Testis (tissue), 5 donors: Measurements from ENCODE around the gene SNRPD1. TPM values are rescaled to one million over a fixed set of nuclear protein-coding genes. Genes with fewer than 3 reads are reported as not detected.
"Not testable (repeated sequence)": the region's sequence is repeated elsewhere in the genome, so short reads cannot be mapped to it uniquely, and the experiment has no call there.

Source experiments
- DNase-seq: peaks from one replicate; pipeline ENCODE4 v3.0.0-alpha.2; 2019
- H3K27ac ChIP-seq, 2 donors: fragments of 200-600 bp; sonication (generic); one replicate each; pipeline ENCODE4 v1.5.1; 2019
- H3K27me3 ChIP-seq: fragments of 200-600 bp; sonication (generic); one replicate; pipeline ENCODE4 v1.5.1; 2019
- H3K36me3 ChIP-seq: fragments of 200-600 bp; sonication (generic); one replicate; pipeline ENCODE4 v1.5.1; 2017; ENCODE audit warnings: low read depth; ENCODE audit errors: missing control alignments
- H3K4me1 ChIP-seq: fragments of 200-600 bp; sonication (generic); one replicate; pipeline ENCODE4 v1.5.1; 2019
- H3K4me3 ChIP-seq, 2 donors: fragments of 200-600 bp; sonication (generic); one replicate each; pipeline ENCODE4 v1.5.1; 2017 to 2019
- H3K9me3 ChIP-seq: fragments of 200-600 bp; sonication (generic); one replicate; pipeline ENCODE4 v1.5.1; 2017
- POLR2A ChIP-seq: fragments of 450-650 bp; IDR thresholded peaks from one replicate; pipeline ENCODE4 v1.6.1; 2017; ENCODE audit warnings: antibody characterized with exemption, mild to moderate bottlenecking, moderate library complexity
- WGBS, 2 donors: methylation state at CpG; one replicate each; pipeline ENCODE4 v1.1.5; 2018; 5-methylcytosine and 5-hydroxymethylcytosine counted together
- intact Hi-C: fragments of 100-400 bp; cut with DNase I; formaldehyde crosslinking; loops from one replicate; pipeline ENCODE4 v1.15.1; 2023; ENCODE audit warnings: low total_unique reads
- long read RNA-seq, 2 donors: transcript quantifications; one replicate each; lab custom pipeline, GENCODE V29; 2026
- polyA plus RNA-seq: library from polyadenylated mRNA; stranded (reverse); fragments of 350-450 nt; fragmentation: Illumina TruSeq; extraction: RNeasy Lipid Tissue Mini Kit (QIAGEN cat#74804); gene quantifications from one replicate; pipeline ENCODE4 v1.2.3, GENCODE V29; 2014; ENCODE audit warnings: low read depth, low replicate concordance; ENCODE audit not compliant: insufficient read depth
- total RNA-seq, 2 donors: library from RNA; depleted of rRNA; stranded (reverse); fragments of >200 nt; gene quantifications; one replicate each; pipeline ENCODE4 v1.2.3, GENCODE V29; 2016
- TF ChIP-seq, protein P1 (sequence below), 3 experiments: fragments of 450-650 bp in 2 of 3; fragments of 200-600 bp in 1 of 3; sonication (generic) in 1 of 3; IDR thresholded peaks; one replicate each; pipeline ENCODE4 v1.5.1; 2016 to 2019; ENCODE audit warnings: antibody characterized with exemption in 3 of 3, mild to moderate bottlenecking in 2 of 3, moderate library complexity in 1 of 3

SNRPD1 gene
- total RNA-seq (10 to 100 TPM; 12.4 to 18.0 TPM), polyA plus RNA-seq (101 TPM)
- long read RNA-seq, donor 1, full-length matches to known transcripts = 128 of 143 reads
- long read RNA-seq, donor 1, partial matches to known transcripts = 15 of 143 reads
- long read RNA-seq, donor 1, other reads (novel, unspliced or antisense) = 0 of 143 reads
- long read RNA-seq, donor 2, full-length matches to known transcripts = 92 of 109 reads
- long read RNA-seq, donor 2, partial matches to known transcripts = 17 of 109 reads
- long read RNA-seq, donor 2, other reads (novel, unspliced or antisense) = 0 of 109 reads

DNA sequence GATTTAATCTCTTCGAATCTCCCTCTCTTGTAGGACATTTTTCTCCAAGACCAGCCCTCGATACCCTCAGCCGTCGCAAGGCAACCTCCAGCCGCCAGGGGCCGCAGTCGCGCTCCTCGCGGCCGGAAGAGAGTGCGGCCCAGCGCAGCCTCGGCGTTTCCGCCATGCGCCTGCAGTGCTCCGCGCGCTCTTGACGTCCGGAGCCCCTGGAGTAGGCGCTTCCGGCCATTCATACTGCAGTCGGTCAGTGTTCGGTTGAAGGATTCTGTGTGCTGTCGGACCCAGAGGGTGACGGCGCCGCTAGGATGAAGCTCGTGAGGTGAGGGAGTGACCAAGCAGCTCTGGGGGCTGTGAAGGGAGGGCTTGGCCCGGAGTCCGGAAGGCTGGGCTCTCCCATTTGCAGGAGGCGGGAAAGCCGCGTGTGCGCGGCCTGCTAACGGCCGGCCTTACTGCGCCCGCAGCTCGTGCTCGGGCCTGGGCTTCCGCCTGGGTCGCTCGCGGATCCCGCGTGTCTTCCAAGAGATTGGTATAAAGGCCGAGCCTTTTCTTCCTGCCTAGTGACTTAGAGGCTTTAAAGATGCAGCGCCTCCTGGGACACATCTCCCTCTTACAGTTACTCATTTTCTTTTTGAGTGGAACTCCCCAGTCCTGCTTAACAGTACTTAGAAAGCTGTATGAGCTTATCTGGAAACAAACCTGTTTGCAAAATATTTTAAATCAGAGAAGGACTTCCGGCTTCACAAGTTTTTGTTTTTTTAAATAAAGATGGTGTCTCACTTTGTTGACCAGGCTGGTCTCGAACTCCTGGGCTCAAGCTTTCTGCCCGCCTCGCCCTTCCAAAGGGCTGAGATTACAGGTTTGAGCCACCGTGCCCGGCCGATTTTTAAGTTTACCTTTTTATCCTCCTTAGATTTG lies at the start of gene SNRPD1:
TSS of gene SNRPD1 (plus strand) at position 190 of the 915 bp plus-strand sequence. CDS start at position 306, 116 bp downstream.
- DNase-seq = peak; percentile 90
- intact Hi-C loops = no loop called here
- TF ChIP-seq POLR2A = no peak
- TF ChIP-seq, protein P1, sequence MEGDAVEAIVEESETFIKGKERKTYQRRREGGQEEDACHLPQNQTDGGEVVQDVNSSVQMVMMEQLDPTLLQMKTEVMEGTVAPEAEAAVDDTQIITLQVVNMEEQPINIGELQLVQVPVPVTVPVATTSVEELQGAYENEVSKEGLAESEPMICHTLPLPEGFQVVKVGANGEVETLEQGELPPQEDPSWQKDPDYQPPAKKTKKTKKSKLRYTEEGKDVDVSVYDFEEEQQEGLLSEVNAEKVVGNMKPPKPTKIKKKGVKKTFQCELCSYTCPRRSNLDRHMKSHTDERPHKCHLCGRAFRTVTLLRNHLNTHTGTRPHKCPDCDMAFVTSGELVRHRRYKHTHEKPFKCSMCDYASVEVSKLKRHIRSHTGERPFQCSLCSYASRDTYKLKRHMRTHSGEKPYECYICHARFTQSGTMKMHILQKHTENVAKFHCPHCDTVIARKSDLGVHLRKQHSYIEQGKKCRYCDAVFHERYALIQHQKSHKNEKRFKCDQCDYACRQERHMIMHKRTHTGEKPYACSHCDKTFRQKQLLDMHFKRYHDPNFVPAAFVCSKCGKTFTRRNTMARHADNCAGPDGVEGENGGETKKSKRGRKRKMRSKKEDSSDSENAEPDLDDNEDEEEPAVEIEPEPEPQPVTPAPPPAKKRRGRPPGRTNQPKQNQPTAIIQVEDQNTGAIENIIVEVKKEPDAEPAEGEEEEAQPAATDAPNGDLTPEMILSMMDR (IDR thresholded peaks at IDR 0.05) = peak; percentile 92 to 98 (median 93)
- H3K27ac ChIP-seq = peak within 1 kb of the TSS; percentile 49 to 77
- no peaks in the 10 kb centered on the region for H3K36me3 ChIP-seq
- no peaks in the 10 kb centered on the region for H3K9me3 ChIP-seq
- 0% methylated on average over 24 to 59 of the region's 59 CpGs for WGBS, 2 donors
- H3K4me1 ChIP-seq = peaks cover 6% of the 10 kb centered on the region
- H3K27me3 ChIP-seq = no peaks in the 10 kb centered on the region
- H3K4me3 ChIP-seq = peak within 1 kb of the TSS; percentile 64 to 87

DNA sequence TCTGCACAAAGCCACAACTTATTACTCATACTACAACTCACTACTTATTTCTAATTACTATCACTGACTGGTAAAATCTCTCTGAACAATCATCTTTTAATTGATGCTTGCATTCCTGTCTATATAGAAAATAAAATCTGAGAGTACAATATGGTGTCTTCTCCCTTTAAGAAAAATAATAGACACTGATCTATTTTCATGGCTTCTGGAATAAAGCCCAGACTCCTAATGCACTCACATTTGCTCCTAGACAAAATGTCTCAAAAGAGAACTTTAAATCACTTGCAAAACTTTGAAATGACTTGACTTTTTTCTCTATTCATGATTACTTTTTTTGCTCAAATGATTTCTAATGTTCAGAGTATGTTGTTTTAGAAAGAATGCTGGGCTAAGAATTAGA lies 40.3 kb upstream of the SNRPD1 start:
- no peaks in the 10 kb centered on the region for H3K36me3 ChIP-seq

DNA sequence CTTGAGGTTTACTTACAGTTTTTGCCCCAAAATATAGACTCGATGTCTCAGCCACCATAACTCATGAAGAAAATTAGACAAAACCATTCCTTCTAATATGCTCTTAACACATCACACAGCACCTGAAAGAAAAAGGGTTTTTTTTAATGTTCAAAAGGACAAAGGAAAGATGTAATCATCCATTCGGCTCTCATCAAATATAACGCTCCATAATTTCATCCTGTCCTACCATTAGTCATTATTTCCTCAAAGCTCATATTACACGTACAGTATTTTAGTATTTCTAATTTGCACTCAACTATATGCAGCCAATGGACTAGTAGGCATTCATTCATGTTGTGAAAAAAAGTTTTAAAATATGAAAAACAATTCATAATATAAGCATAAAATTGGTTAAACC lies 36.5 kb upstream of the SNRPD1 start:
- H3K27me3 ChIP-seq = no peaks in the 10 kb centered on the region
- no peak overlapping the region for H3K4me3 ChIP-seq
- no peaks in the 10 kb centered on the region for H3K4me1 ChIP-seq
- TF ChIP-seq, protein P1 (IDR thresholded peaks at IDR 0.05) = no peak
- no peak for TF ChIP-seq POLR2A
- H3K36me3 ChIP-seq = no peaks in the 10 kb centered on the region
- no peak overlapping the region for H3K27ac ChIP-seq
- DNase-seq = no peak
- WGBS, 2 donors = 90 to 95% methylated on average over 4 of the region's 4 CpGs
- intact Hi-C loops = no loop called here
- no peaks in the 10 kb centered on the region for H3K9me3 ChIP-seq

More for the DNA sequence above, 40.3 kb upstream of the SNRPD1 start:
- Histone ChIP-seq H3K4me3 (no peak overlapping the region), H3K9me3 (no peaks in the 10 kb centered on the region), H3K4me1 (no peaks in the 10 kb centered on the region), H3K27ac (no peak overlapping the region), H3K27me3 (no peaks in the 10 kb centered on the region)
- DNase-seq = no peak
- intact Hi-C loops = no loop called here
- no peak for TF ChIP-seq POLR2A
- TF ChIP-seq, protein P1 (IDR thresholded peaks at IDR 0.05) = no peak

DNA sequence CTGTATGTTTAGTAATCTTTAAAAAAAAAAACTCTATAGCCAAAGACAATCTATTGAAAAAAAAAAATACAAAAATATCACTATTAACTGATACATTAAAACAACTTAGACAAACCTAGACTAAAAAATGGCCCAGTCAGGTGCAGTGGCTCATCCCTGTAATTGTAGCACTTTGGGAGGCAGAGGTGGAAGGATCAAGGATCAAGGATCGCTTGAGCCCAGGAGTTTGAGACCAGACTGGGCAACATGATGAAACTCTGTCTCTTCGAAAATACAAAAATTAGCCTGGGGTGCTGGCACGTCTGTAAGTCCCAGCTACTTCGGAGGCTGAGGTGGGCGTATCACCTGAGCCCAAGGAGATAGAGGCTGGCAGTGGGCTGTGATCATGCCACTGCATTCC lies 27.7 kb upstream of the SNRPD1 start:
- Histone ChIP-seq H3K4me3 (no peak overlapping the region), H3K4me1 (no peaks in the 10 kb centered on the region), H3K27me3 (no peaks in the 10 kb centered on the region), H3K9me3 (no peaks in the 10 kb centered on the region), H3K27ac (no peak overlapping the region), H3K36me3 (no peaks in the 10 kb centered on the region)
- TF ChIP-seq, protein P1 (IDR thresholded peaks at IDR 0.05) = no peak
- TF ChIP-seq POLR2A = no peak
- no peak for DNase-seq
- intact Hi-C loops = no loop called here
- 88 to 94% methylated on average over 5 of the region's 5 CpGs for WGBS, 2 donors

DNA sequence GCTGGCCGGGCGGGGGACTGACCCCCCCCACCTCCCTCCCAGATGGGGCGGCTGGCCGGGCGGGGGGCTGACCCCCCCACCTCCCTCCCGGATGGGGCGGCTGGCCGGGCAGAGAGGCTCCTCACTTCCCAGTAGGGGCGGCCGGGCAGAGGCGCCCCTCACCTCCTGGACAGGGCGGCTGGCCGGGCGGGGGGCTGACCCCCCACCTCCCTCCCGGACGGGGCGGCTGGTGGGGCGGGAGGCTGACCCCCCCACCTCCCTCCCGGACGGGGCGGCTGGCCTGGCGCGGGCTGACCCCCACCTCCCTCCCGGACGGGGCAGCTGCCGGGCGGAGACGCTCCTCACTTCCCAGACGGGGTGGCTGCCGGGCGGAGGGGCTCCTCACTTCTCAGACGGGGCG lies 19.8 kb upstream of the SNRPD1 start:
- H3K36me3 ChIP-seq, H3K4me1 ChIP-seq, intact Hi-C loops, DNase-seq, H3K4me3 ChIP-seq, H3K27ac ChIP-seq, H3K27me3 ChIP-seq, H3K9me3 ChIP-seq: not testable (repeated sequence)
- 83% methylated on average over 19 of the region's 33 CpGs; no CpG with 5 or more reads in 1 of the 2 donors for WGBS, 2 donors
